Neural cell (in vitro differentiated cells): Measurements from ENCODE around the gene MC1R. TPM values are rescaled to one million over a fixed set of nuclear protein-coding genes. Genes with fewer than 3 reads are reported as not detected.

ENCODE experiments used
- H2AFZ ChIP-seq: fragments of 200-600, 300-800 bp; sonication (generic), shearing (Covaris generic); 2 replicates; pipeline ENCODE4 v1.6.0; 2014; ENCODE audit warnings: low read depth, mild to moderate bottlenecking, antibody characterized with exemption, low read length, moderate library complexity
- H3F3A ChIP-seq: fragments of 200-600 bp; shearing (Covaris generic); 2 replicates; pipeline ENCODE4 v1.6.1; 2016; ENCODE audit warnings: mild to moderate bottlenecking, moderate library complexity, mixed read lengths, antibody characterized with exemption, low read length; ENCODE audit not compliant: insufficient read depth, poor library complexity, severe bottlenecking
- H3K27ac ChIP-seq: fragments of 200-600, 300-800 bp; sonication (generic), shearing (Covaris generic); 2 replicates; pipeline ENCODE4 v1.5.1; 2014; ENCODE audit warnings: mild to moderate bottlenecking, low read length, moderate library complexity
- H3K27me3 ChIP-seq: fragments of 300-800, 200-600 bp; sonication (generic), shearing (Covaris generic); 2 replicates; pipeline ENCODE4 v1.6.0; 2014; ENCODE audit warnings: mild to moderate bottlenecking, low read depth, low read length, moderate library complexity; ENCODE audit not compliant: insufficient read depth
- H3K36me3 ChIP-seq: fragments of 300-800, 200-600 bp; sonication (generic), shearing (Covaris generic); 2 replicates; pipeline ENCODE4 v1.5.1; 2014; ENCODE audit warnings: mild to moderate bottlenecking, antibody characterized with exemption, low read length, moderate library complexity; ENCODE audit not compliant: insufficient read depth
- H3K4me2 ChIP-seq: fragments of 300-800, 200-600 bp; sonication (generic), shearing (Covaris generic); 2 replicates; pipeline ENCODE4 v1.6.0; 2014; ENCODE audit warnings: mild to moderate bottlenecking, low read length
- H3K4me3 ChIP-seq: fragments of 300-800, 200-600 bp; sonication (generic), shearing (Covaris generic); 2 replicates; pipeline ENCODE4 v1.5.1; 2014; ENCODE audit warnings: mild to moderate bottlenecking, low read length, moderate library complexity
- H3K79me2 ChIP-seq: fragments of 200-600 bp; shearing (Covaris generic); replicated peaks from 2 replicates; pipeline ENCODE4 v1.6.0; 2014; ENCODE audit warnings: mild to moderate bottlenecking, low read length, moderate library complexity; ENCODE audit not compliant: insufficient read depth
- H3K9ac ChIP-seq: fragments of 300-800, 200-600 bp; sonication (generic), shearing (Covaris generic); 2 replicates; pipeline ENCODE4 v1.6.1; 2016; ENCODE audit warnings: mild to moderate bottlenecking, low read length, mixed read lengths
- H3K9me2 ChIP-seq: fragments of 200-600 bp; shearing (Covaris generic); 2 replicates; pipeline ENCODE4 v1.6.1; 2016; ENCODE audit warnings: mild to moderate bottlenecking, low read length, mixed read lengths; ENCODE audit not compliant: insufficient read depth
- H3K9me3 ChIP-seq: fragments of 200-600, 300-800 bp; sonication (generic), shearing (Covaris generic); 2 replicates; pipeline ENCODE4 v1.6.1; 2016; ENCODE audit warnings: mild to moderate bottlenecking, mixed run types, low read length, moderate library complexity, mixed read lengths
- H4K20me1 ChIP-seq: fragments of 200-600 bp; shearing (Covaris generic); 2 replicates; pipeline ENCODE4 v1.6.1; 2016; ENCODE audit warnings: mild to moderate bottlenecking, mixed run types; ENCODE audit not compliant: insufficient read depth
- EP300 ChIP-seq: fragments of 450-650 bp; conservative IDR thresholded peaks from 2 replicates; pipeline ENCODE4 v1.6.1; 2014; ENCODE audit warnings: antibody characterized with exemption, mild to moderate bottlenecking, moderate library complexity; ENCODE audit not compliant: poor library complexity, severe bottlenecking
- EZH2 ChIP-seq: fragments of 200-600, 300-800 bp; shearing (Covaris generic), sonication (generic); IDR thresholded peaks from 2 replicates; pipeline ENCODE4 v1.6.1; 2014; ENCODE audit warnings: antibody characterized with exemption, low read length, borderline replicate concordance, mild to moderate bottlenecking; ENCODE audit not compliant: insufficient read depth, poor library complexity, severe bottlenecking
- MXI1 ChIP-seq: fragments of 450-650 bp; conservative IDR thresholded peaks from 2 replicates; pipeline ENCODE4 v1.6.1; 2014; ENCODE audit warnings: antibody characterized with exemption, mild to moderate bottlenecking; ENCODE audit not compliant: poor library complexity, severe bottlenecking
- POLR2AphosphoS5 ChIP-seq: IDR thresholded peaks from 2 replicates; pipeline ENCODE4 v1.6.1; 2012
- RAD21 ChIP-seq: fragments of 450-650 bp; conservative IDR thresholded peaks from 2 replicates; pipeline ENCODE4 v1.6.1; 2014; ENCODE audit warnings: antibody characterized with exemption, mild to moderate bottlenecking, moderate library complexity
- SMC3 ChIP-seq: fragments of 450-650 bp; conservative IDR thresholded peaks from 2 replicates; pipeline ENCODE4 v1.6.1; 2014; ENCODE audit warnings: antibody characterized with exemption, mild to moderate bottlenecking, moderate library complexity; ENCODE audit not compliant: poor library complexity
- TAF1 ChIP-seq: IDR thresholded peaks from 2 replicates; pipeline ENCODE4 v1.6.1; 2012; ENCODE audit warnings: low read depth
- polyA plus RNA-seq: library from polyadenylated mRNA; depleted of rRNA; stranded (reverse); fragments of >200 nt; gene quantifications from 2 replicates; pipeline ENCODE4 v1.2.3, GENCODE V29; 2014
- TF ChIP-seq, protein P1 (sequence below): IDR thresholded peaks from 2 replicates; pipeline ENCODE4 v1.6.1; 2012; ENCODE audit warnings: borderline replicate concordance
- TF ChIP-seq, protein P2 (sequence below): fragments of 450-650 bp; IDR thresholded peaks from 2 replicates; pipeline ENCODE4 v1.5.1; 2014; ENCODE audit warnings: antibody characterized with exemption, mild to moderate bottlenecking, moderate library complexity; ENCODE audit not compliant: poor library complexity, severe bottlenecking

Gene MC1R
- polyA plus RNA-seq, 1 donor from 2014 or later = 21.3 TPM

DNA sequence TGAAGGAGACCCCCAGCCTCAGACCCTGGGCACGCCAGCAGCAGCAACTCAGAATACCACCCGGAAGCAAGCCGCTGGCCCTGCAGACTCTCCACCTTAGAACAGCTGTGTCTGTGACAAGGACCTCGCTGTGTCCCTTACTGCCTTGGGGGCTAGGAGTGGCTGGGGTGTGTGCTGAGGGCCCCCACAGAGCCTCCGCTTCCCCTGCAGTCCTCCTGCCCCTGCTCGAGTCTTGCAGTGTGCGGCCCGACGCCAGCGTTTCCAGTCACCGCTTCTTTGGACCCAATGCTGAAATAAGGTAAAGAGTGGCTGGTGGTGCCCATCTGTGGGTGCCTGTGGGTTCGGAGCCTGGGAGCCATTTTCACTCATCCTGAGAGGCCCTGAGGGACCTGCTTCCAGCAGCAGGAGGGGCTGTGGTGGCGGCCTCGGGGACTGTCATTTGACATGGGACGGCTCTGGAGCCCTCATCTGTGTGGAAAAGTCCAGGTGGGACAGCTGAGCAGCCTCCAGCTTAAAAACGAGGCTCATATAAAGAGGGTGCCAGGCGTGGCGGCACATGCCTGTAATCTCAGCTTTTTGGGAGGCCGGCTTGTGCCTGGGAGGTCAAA is 14.7 kb upstream of the MC1R start:
- Histone ChIP-seq H3K36me3 (no peaks in the 10 kb centered on the region), H3K4me2 (no peak overlapping the region), H3K27me3 (no peaks in the 10 kb centered on the region), H3K9me2 (no peaks in the 10 kb centered on the region), H4K20me1 (no peaks in the 10 kb centered on the region), H3K27ac (no peak overlapping the region), H2AFZ (no peak overlapping the region), H3F3A (no peaks in the 10 kb centered on the region), H3K9me3 (no peaks in the 10 kb centered on the region), H3K4me3 (no peak overlapping the region), H3K79me2 (no peaks in the 10 kb centered on the region), H3K9ac (no peak overlapping the region)
- no peak for TF ChIP-seq EP300
- TF ChIP-seq SMC3 = no peak
- no peak for TF ChIP-seq POLR2AphosphoS5
- TF ChIP-seq, protein P1, sequence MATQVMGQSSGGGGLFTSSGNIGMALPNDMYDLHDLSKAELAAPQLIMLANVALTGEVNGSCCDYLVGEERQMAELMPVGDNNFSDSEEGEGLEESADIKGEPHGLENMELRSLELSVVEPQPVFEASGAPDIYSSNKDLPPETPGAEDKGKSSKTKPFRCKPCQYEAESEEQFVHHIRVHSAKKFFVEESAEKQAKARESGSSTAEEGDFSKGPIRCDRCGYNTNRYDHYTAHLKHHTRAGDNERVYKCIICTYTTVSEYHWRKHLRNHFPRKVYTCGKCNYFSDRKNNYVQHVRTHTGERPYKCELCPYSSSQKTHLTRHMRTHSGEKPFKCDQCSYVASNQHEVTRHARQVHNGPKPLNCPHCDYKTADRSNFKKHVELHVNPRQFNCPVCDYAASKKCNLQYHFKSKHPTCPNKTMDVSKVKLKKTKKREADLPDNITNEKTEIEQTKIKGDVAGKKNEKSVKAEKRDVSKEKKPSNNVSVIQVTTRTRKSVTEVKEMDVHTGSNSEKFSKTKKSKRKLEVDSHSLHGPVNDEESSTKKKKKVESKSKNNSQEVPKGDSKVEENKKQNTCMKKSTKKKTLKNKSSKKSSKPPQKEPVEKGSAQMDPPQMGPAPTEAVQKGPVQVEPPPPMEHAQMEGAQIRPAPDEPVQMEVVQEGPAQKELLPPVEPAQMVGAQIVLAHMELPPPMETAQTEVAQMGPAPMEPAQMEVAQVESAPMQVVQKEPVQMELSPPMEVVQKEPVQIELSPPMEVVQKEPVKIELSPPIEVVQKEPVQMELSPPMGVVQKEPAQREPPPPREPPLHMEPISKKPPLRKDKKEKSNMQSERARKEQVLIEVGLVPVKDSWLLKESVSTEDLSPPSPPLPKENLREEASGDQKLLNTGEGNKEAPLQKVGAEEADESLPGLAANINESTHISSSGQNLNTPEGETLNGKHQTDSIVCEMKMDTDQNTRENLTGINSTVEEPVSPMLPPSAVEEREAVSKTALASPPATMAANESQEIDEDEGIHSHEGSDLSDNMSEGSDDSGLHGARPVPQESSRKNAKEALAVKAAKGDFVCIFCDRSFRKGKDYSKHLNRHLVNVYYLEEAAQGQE = no peak
- no peak for TF ChIP-seq MXI1
- no peak for TF ChIP-seq RAD21

GRCh38 chr16:89904606-89905510 is 13.8 kb upstream of the MC1R start:
- Histone ChIP-seq H3K27me3 (no peaks in the 10 kb centered on the region), H4K20me1 (no peaks in the 10 kb centered on the region), H3K36me3 (no peaks in the 10 kb centered on the region), H3K9me3 (no peaks in the 10 kb centered on the region), H3K79me2 (no peaks in the 10 kb centered on the region), H3K9ac (no peak overlapping the region), H3K27ac (no peak overlapping the region), H2AFZ (no peak overlapping the region), H3K4me2 (no peak overlapping the region), H3K9me2 (no peaks in the 10 kb centered on the region), H3K4me3 (no peak overlapping the region), H3F3A (no peaks in the 10 kb centered on the region)
- no peak for TF ChIP-seq RAD21
- no peak for TF ChIP-seq TAF1
- TF ChIP-seq, protein P2, sequence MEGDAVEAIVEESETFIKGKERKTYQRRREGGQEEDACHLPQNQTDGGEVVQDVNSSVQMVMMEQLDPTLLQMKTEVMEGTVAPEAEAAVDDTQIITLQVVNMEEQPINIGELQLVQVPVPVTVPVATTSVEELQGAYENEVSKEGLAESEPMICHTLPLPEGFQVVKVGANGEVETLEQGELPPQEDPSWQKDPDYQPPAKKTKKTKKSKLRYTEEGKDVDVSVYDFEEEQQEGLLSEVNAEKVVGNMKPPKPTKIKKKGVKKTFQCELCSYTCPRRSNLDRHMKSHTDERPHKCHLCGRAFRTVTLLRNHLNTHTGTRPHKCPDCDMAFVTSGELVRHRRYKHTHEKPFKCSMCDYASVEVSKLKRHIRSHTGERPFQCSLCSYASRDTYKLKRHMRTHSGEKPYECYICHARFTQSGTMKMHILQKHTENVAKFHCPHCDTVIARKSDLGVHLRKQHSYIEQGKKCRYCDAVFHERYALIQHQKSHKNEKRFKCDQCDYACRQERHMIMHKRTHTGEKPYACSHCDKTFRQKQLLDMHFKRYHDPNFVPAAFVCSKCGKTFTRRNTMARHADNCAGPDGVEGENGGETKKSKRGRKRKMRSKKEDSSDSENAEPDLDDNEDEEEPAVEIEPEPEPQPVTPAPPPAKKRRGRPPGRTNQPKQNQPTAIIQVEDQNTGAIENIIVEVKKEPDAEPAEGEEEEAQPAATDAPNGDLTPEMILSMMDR = no peak
- no peak for TF ChIP-seq MXI1
- no peak for TF ChIP-seq SMC3
- no peak for TF ChIP-seq EP300
- TF ChIP-seq, protein P1 = no peak
- no peak for TF ChIP-seq POLR2AphosphoS5
- TF ChIP-seq EZH2 = no peak
